Measurements from ENCODE around the gene ZDHHC14.

ZDHHC14 gene

GRCh38 chr6:157528931-157529653 lies 148.1 kb downstream of the ZDHHC14 start:
- no peak for DNase-seq (ENCODE audit: low spot score)
- TF ChIP-seq, protein P1, sequence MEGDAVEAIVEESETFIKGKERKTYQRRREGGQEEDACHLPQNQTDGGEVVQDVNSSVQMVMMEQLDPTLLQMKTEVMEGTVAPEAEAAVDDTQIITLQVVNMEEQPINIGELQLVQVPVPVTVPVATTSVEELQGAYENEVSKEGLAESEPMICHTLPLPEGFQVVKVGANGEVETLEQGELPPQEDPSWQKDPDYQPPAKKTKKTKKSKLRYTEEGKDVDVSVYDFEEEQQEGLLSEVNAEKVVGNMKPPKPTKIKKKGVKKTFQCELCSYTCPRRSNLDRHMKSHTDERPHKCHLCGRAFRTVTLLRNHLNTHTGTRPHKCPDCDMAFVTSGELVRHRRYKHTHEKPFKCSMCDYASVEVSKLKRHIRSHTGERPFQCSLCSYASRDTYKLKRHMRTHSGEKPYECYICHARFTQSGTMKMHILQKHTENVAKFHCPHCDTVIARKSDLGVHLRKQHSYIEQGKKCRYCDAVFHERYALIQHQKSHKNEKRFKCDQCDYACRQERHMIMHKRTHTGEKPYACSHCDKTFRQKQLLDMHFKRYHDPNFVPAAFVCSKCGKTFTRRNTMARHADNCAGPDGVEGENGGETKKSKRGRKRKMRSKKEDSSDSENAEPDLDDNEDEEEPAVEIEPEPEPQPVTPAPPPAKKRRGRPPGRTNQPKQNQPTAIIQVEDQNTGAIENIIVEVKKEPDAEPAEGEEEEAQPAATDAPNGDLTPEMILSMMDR (IDR thresholded peaks at IDR 0.05; ENCODE audit: extremely low read depth, missing control alignments), result no peak

DNA sequence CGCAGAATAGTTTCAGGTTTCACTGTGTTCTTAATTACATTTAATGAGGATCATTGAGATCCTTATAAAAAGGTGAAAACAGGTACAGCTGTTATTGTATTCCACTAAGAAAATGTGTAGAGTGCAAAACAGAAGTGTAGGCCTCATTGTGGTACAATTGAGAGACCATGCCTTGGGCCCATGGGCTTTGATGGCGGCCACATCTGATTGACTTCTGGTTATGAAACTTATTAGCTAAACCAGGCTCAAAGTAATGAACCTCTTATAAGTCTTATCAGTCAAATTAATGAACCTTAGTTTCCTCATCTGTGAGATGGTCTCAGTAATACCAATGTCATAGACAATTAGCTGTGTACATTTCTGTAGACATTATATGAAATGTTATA lies 148.7 kb downstream of the ZDHHC14 start:
- no peak for DNase-seq (ENCODE audit: low spot score)

DNA sequence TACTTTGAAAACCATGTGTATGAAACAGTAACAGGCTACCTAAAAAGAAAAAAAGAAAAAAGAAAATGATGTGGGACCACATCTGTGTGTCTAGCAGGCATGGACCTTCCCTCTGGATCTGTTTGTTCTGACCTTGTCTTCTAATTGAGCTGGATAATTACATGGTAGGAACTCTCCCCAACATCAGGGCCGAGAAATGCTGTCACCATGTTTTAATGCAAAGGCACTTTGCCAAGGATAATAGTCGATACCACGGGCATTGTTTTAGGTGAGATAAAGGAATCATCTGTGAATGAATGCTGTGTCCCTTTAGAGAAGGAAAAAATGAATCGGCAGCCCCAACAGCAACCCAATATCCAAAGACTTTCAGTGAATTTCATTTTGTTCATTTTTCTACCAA lies 149.1 kb downstream of the ZDHHC14 start:
- no peak for DNase-seq (ENCODE audit: low spot score)
- TF ChIP-seq, protein P1 (IDR thresholded peaks at IDR 0.05; ENCODE audit: extremely low read depth, missing control alignments), result no peak

More for the DNA sequence above, 148.7 kb downstream of the ZDHHC14 start:
- TF ChIP-seq, protein P1 (IDR thresholded peaks at IDR 0.05; ENCODE audit: extremely low read depth, missing control alignments), result no peak

- no peak for DNase-seq (ENCODE audit: low spot score)
- TF ChIP-seq, protein P1 (IDR thresholded peaks at IDR 0.05; ENCODE audit: extremely low read depth, missing control alignments), result no peak
Observed at GRCh38 chr6:157530724-157531168, 149.8 kb downstream of the ZDHHC14 start.

DNA sequence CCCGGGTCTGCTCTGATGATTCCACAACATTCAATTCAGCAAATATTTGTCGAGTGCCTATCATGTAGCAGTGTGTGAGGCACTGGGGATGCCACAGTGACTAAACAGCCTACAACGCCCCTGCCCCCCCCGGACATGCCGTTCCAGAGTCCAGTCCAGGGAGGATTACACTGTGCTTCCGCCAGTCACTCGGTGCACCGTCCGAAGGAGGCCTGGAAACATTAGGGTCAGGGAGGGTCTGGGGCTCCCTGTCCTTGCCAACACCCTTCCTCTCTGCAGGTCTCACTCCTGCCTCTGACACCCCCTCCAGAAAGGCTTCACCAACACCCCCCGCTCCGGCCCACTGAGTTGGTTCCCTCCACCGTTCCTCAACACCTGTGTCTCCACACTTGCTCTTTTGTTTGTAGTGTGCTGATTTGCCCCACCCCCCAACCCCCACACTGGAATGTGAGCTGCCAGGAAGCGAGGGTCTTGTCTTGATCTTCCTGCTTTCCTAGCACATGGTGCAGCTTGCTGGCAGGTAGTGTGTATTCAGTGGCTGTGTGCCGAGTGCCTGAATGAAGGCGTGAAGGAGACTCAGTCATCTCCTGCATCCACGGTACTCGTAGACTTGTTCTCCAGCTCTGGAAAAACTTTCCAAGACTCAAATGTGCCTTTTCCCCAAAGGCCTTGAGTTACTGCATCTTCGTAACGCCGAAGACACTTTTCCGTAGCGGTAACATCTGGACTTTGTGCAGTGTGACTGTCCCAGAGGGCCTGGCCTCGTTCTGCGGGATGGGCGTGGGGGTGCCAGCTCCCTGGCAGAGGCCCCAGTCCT lies 150.4 kb downstream of the ZDHHC14 start:
- no peak for DNase-seq (ENCODE audit: low spot score)
- TF ChIP-seq, protein P1 (IDR thresholded peaks at IDR 0.05; ENCODE audit: extremely low read depth, missing control alignments), result no peak

- TF ChIP-seq, protein P1 (IDR thresholded peaks at IDR 0.05; ENCODE audit: extremely low read depth, missing control alignments), result no peak
- DNase-seq (ENCODE audit: low spot score), result no peak
Observed at GRCh38 chr6:157531986-157532365, 151.0 kb downstream of the ZDHHC14 start.
